GM23338 (cell line): Measurements from ENCODE around the gene P4HA1. TPM values are rescaled to one million over a fixed set of nuclear protein-coding genes. Genes with fewer than 3 reads are reported as not detected.

Experiments used
- ATAC-seq: fragments of 200-7000 bp; cut with Tn5 transposase; 3 replicates; pipeline ENCODE4 v1.9.1; 2020
- DNase-seq: peaks from one replicate; pipeline ENCODE4 v3.0.0-alpha.2; 2015; ENCODE audit warnings: low spot score
- H2AFZ ChIP-seq: fragments of 200-600 bp; sonication (generic); 2 replicates; pipeline ENCODE4 v1.8.0; 2016; ENCODE audit warnings: antibody characterized with exemption, mild to moderate bottlenecking, moderate library complexity
- H3F3A ChIP-seq: fragments of 200-600 bp; sonication (generic); replicated peaks from 2 replicates; pipeline ENCODE4 v1.8.0; 2017; ENCODE audit warnings: antibody characterized with exemption, mixed run types, low read depth
- H3K27ac ChIP-seq: fragments of 200-600 bp; sonication (generic); 2 replicates; pipeline ENCODE4 v1.6.1; 2016; ENCODE audit warnings: low read depth
- H3K27me3 ChIP-seq: fragments of 200-600 bp; sonication (generic); 2 replicates; pipeline ENCODE4 v1.8.0; 2016; ENCODE audit warnings: mild to moderate bottlenecking, mixed run types, moderate library complexity; ENCODE audit not compliant: insufficient read depth
- H3K36me3 ChIP-seq: fragments of 200-600 bp; sonication (generic); 2 replicates; pipeline ENCODE4 v1.8.0; 2016; ENCODE audit warnings: mild to moderate bottlenecking; ENCODE audit not compliant: insufficient read depth
- H3K4me1 ChIP-seq: fragments of 200-600 bp; sonication (generic); 2 replicates; pipeline ENCODE4 v1.8.0; 2016; ENCODE audit warnings: mild to moderate bottlenecking, moderate library complexity; ENCODE audit not compliant: insufficient read depth
- H3K4me2 ChIP-seq: fragments of 200-600 bp; sonication (generic); 2 replicates; pipeline ENCODE4 v1.7.1; 2017; ENCODE audit warnings: mixed run types
- H3K4me3 ChIP-seq: fragments of 200-600 bp; sonication (generic); 2 replicates; pipeline ENCODE4 v1.6.1; 2016; ENCODE audit warnings: mixed run types
- H3K79me2 ChIP-seq: fragments of 200-600 bp; sonication (generic); replicated peaks from 2 replicates; pipeline ENCODE4 v1.8.0; 2017; ENCODE audit warnings: mild to moderate bottlenecking; ENCODE audit not compliant: insufficient read depth
- H3K9me2 ChIP-seq: fragments of 200-600 bp; sonication (generic); 2 replicates; pipeline ENCODE4 v1.8.0; 2017; ENCODE audit not compliant: insufficient read depth
- H4K20me1 ChIP-seq: fragments of 200-600 bp; sonication (generic); replicated peaks from 2 replicates; pipeline ENCODE4 v1.8.0; 2017; ENCODE audit warnings: mild to moderate bottlenecking; ENCODE audit not compliant: insufficient read depth
- H3K27ac Mint-ChIP-seq: 2 replicates; pipeline ENCODE4 v1.8.0; 2020; ENCODE audit warnings: inconsistent platforms, mild to moderate bottlenecking, moderate library complexity, mixed read lengths
- H3K27me3 Mint-ChIP-seq: 3 replicates; pipeline ENCODE4 v1.8.0; 2022; ENCODE audit warnings: low read depth, mild to moderate bottlenecking, moderate library complexity, mixed read lengths, inconsistent platforms; ENCODE audit not compliant: insufficient read depth, poor library complexity
- H3K36me3 Mint-ChIP-seq: 3 replicates; pipeline ENCODE4 v1.8.0; 2021; ENCODE audit warnings: low read depth, mild to moderate bottlenecking, inconsistent platforms, moderate library complexity, mixed read lengths
- H3K4me1 Mint-ChIP-seq: 3 replicates; pipeline ENCODE4 v1.8.0; 2020; ENCODE audit warnings: mild to moderate bottlenecking, inconsistent platforms, mixed read lengths
- H3K4me3 Mint-ChIP-seq: 3 replicates; pipeline ENCODE4 v1.8.0; 2021; ENCODE audit warnings: moderate library complexity, mild to moderate bottlenecking, inconsistent platforms, mixed read lengths
- H3K9me3 Mint-ChIP-seq: 3 replicates; pipeline ENCODE4 v1.8.0; 2020; ENCODE audit warnings: moderate library complexity, mild to moderate bottlenecking, inconsistent platforms, mixed read lengths
- CREB1 ChIP-seq: fragments of 250-450 bp; sonication (Bioruptor Pico); IDR thresholded peaks from 2 replicates; pipeline ENCODE4 v1.5.0; 2020; ENCODE audit warnings: low read depth, mild to moderate bottlenecking, moderate library complexity
- EZH2 ChIP-seq: fragments of 200-600 bp; sonication (generic); IDR thresholded peaks from one replicate; pipeline ENCODE4 v1.8.0; 2017; ENCODE audit warnings: antibody characterized with exemption, mild to moderate bottlenecking, low read depth; ENCODE audit not compliant: unreplicated experiment
- EZH2phosphoT487 ChIP-seq: fragments of 200-600 bp; sonication (generic); IDR thresholded peaks from one replicate; pipeline ENCODE4 v1.8.1; 2018; ENCODE audit warnings: antibody characterized with exemption; ENCODE audit not compliant: unreplicated experiment
- JUNB ChIP-seq: IDR thresholded peaks from one replicate; pipeline ENCODE4 v1.6.1; 2016; ENCODE audit warnings: antibody characterized with exemption; ENCODE audit not compliant: unreplicated experiment
- NANOG ChIP-seq: IDR thresholded peaks from 2 replicates; pipeline ENCODE4 v1.6.1; 2016; ENCODE audit warnings: antibody characterized with exemption, borderline replicate concordance
- POLR2AphosphoS5 ChIP-seq: IDR thresholded peaks from 2 replicates; pipeline ENCODE4 v1.6.1; 2016; ENCODE audit warnings: antibody characterized with exemption, low read depth
- STAT1 ChIP-seq: IDR thresholded peaks from one replicate; pipeline ENCODE4 v1.6.1; 2016; ENCODE audit warnings: antibody characterized with exemption; ENCODE audit not compliant: unreplicated experiment
- ZNF114 ChIP-seq: fragments of 250-450 bp; sonication (Bioruptor Pico); IDR thresholded peaks from 2 replicates; pipeline ENCODE4 v1.5.0; 2020; ENCODE audit warnings: mild to moderate bottlenecking, moderate library complexity
- ZNF331 ChIP-seq: fragments of 250-450 bp; sonication (Bioruptor Pico); IDR thresholded peaks from 2 replicates; pipeline ENCODE4 v1.5.0; 2020; ENCODE audit warnings: low read depth, mild to moderate bottlenecking, moderate library complexity
- polyA plus RNA-seq: library from polyadenylated mRNA; unstranded; fragments of >200 nt; fragmentation: Nextera tagmentation; extraction: Ambion mirVana; gene quantifications from 2 replicates; pipeline ENCODE4 v1.2.1, GENCODE V29; 2016
- total RNA-seq: library from RNA; depleted of rRNA; stranded (reverse); fragments of >200 nt; shearing (Covaris generic); gene quantifications from 2 replicates; pipeline ENCODE4 v1.2.3, GENCODE V29; 2014
- TF ChIP-seq, protein P1 (sequence below): IDR thresholded peaks from one replicate; pipeline ENCODE4 v1.6.1; 2018; ENCODE audit warnings: antibody characterized with exemption; ENCODE audit not compliant: unreplicated experiment
- TF ChIP-seq, protein P2 (sequence below): IDR thresholded peaks from 2 replicates; pipeline ENCODE4 v1.6.1; 2016; ENCODE audit warnings: antibody characterized with exemption
- TF ChIP-seq, protein P3 (sequence below): fragments of 250-450 bp; sonication (Bioruptor Pico); IDR thresholded peaks from 2 replicates; pipeline ENCODE4 v1.5.0; 2020; ENCODE audit warnings: mild to moderate bottlenecking, moderate library complexity
- TF ChIP-seq, protein P4 (sequence below), 2 experiments: fragments of 200-600 bp in 1 of 2; sonication (generic) in 1 of 2; conservative IDR thresholded peaks; 2 replicates each; pipeline versions ENCODE4 v1.5.1 to v1.6.1; 2016 to 2017; ENCODE audit warnings: antibody characterized with exemption in 2 of 2, low read depth in 2 of 2, mild to moderate bottlenecking in 2 of 2, moderate library complexity in 1 of 2

P4HA1 gene
- total and polyA plus RNA-seq, 2 experiments from 2014 or later: 26.4 to 27.1 TPM

DNA sequence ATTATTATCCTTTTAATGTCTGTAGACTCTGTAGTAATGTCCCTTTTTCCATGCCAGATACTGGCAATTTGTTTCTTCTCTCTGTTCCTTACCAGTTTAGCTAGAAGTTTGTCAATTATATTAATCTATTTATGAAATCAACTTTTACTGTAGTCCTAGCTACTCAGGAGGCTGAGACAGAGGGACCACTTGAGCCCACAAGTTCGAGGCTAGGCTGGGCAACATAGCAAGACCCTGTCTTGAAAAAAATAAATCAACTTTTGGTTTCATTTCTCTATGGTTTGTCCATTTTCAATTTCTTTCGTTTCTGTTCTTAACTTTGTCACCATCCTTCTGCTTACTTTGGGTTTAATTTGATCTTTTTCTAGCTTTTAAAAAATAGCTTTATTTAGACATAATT lies 99.6 kb downstream of the P4HA1 start:
- no peak for ATAC-seq
- H3K27me3 ChIP-seq: no peaks in the 10 kb centered on the region
- Mint-ChIP-seq H3K4me3 (no peak overlapping the region), H3K9me3 (peaks cover 23% of the 10 kb centered on the region; the same call in 2 of the 3 replicates), H3K4me1 (peaks cover 3% of the 10 kb centered on the region; the same call in 2 of the 3 replicates), H3K36me3 (peaks cover 4% of the 10 kb centered on the region; the same call in 1 of the 3 replicates), H3K27me3 (peaks cover 1% of the 10 kb centered on the region), H3K27ac (no peak overlapping the region)
- DNase-seq: no peak
- H3K4me2 ChIP-seq: no peak overlapping the region
- no peaks in the 10 kb centered on the region for H3K4me1 ChIP-seq
- no peaks in the 10 kb centered on the region for H3K36me3 ChIP-seq
- H3K4me3 ChIP-seq: no peak overlapping the region
- H3K79me2 ChIP-seq: no peaks in the 10 kb centered on the region
- no peaks in the 10 kb centered on the region for H4K20me1 ChIP-seq
- no peaks in the 10 kb centered on the region for H3K9me2 ChIP-seq
- H2AFZ ChIP-seq: no peak overlapping the region
- H3K27ac ChIP-seq: no peak overlapping the region
- TF ChIP-seq POLR2AphosphoS5: no peak
- TF ChIP-seq CREB1 (CRISPR knock-in tag): no peak
- no peak for TF ChIP-seq EZH2phosphoT487
- TF ChIP-seq, protein P1, sequence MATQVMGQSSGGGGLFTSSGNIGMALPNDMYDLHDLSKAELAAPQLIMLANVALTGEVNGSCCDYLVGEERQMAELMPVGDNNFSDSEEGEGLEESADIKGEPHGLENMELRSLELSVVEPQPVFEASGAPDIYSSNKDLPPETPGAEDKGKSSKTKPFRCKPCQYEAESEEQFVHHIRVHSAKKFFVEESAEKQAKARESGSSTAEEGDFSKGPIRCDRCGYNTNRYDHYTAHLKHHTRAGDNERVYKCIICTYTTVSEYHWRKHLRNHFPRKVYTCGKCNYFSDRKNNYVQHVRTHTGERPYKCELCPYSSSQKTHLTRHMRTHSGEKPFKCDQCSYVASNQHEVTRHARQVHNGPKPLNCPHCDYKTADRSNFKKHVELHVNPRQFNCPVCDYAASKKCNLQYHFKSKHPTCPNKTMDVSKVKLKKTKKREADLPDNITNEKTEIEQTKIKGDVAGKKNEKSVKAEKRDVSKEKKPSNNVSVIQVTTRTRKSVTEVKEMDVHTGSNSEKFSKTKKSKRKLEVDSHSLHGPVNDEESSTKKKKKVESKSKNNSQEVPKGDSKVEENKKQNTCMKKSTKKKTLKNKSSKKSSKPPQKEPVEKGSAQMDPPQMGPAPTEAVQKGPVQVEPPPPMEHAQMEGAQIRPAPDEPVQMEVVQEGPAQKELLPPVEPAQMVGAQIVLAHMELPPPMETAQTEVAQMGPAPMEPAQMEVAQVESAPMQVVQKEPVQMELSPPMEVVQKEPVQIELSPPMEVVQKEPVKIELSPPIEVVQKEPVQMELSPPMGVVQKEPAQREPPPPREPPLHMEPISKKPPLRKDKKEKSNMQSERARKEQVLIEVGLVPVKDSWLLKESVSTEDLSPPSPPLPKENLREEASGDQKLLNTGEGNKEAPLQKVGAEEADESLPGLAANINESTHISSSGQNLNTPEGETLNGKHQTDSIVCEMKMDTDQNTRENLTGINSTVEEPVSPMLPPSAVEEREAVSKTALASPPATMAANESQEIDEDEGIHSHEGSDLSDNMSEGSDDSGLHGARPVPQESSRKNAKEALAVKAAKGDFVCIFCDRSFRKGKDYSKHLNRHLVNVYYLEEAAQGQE: no peak
- TF ChIP-seq, protein P2, sequence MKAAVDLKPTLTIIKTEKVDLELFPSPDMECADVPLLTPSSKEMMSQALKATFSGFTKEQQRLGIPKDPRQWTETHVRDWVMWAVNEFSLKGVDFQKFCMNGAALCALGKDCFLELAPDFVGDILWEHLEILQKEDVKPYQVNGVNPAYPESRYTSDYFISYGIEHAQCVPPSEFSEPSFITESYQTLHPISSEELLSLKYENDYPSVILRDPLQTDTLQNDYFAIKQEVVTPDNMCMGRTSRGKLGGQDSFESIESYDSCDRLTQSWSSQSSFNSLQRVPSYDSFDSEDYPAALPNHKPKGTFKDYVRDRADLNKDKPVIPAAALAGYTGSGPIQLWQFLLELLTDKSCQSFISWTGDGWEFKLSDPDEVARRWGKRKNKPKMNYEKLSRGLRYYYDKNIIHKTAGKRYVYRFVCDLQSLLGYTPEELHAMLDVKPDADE: no peak
- no peak for TF ChIP-seq STAT1
- no peak for TF ChIP-seq ZNF114
- no peak for TF ChIP-seq JUNB
- TF ChIP-seq, protein P3, sequence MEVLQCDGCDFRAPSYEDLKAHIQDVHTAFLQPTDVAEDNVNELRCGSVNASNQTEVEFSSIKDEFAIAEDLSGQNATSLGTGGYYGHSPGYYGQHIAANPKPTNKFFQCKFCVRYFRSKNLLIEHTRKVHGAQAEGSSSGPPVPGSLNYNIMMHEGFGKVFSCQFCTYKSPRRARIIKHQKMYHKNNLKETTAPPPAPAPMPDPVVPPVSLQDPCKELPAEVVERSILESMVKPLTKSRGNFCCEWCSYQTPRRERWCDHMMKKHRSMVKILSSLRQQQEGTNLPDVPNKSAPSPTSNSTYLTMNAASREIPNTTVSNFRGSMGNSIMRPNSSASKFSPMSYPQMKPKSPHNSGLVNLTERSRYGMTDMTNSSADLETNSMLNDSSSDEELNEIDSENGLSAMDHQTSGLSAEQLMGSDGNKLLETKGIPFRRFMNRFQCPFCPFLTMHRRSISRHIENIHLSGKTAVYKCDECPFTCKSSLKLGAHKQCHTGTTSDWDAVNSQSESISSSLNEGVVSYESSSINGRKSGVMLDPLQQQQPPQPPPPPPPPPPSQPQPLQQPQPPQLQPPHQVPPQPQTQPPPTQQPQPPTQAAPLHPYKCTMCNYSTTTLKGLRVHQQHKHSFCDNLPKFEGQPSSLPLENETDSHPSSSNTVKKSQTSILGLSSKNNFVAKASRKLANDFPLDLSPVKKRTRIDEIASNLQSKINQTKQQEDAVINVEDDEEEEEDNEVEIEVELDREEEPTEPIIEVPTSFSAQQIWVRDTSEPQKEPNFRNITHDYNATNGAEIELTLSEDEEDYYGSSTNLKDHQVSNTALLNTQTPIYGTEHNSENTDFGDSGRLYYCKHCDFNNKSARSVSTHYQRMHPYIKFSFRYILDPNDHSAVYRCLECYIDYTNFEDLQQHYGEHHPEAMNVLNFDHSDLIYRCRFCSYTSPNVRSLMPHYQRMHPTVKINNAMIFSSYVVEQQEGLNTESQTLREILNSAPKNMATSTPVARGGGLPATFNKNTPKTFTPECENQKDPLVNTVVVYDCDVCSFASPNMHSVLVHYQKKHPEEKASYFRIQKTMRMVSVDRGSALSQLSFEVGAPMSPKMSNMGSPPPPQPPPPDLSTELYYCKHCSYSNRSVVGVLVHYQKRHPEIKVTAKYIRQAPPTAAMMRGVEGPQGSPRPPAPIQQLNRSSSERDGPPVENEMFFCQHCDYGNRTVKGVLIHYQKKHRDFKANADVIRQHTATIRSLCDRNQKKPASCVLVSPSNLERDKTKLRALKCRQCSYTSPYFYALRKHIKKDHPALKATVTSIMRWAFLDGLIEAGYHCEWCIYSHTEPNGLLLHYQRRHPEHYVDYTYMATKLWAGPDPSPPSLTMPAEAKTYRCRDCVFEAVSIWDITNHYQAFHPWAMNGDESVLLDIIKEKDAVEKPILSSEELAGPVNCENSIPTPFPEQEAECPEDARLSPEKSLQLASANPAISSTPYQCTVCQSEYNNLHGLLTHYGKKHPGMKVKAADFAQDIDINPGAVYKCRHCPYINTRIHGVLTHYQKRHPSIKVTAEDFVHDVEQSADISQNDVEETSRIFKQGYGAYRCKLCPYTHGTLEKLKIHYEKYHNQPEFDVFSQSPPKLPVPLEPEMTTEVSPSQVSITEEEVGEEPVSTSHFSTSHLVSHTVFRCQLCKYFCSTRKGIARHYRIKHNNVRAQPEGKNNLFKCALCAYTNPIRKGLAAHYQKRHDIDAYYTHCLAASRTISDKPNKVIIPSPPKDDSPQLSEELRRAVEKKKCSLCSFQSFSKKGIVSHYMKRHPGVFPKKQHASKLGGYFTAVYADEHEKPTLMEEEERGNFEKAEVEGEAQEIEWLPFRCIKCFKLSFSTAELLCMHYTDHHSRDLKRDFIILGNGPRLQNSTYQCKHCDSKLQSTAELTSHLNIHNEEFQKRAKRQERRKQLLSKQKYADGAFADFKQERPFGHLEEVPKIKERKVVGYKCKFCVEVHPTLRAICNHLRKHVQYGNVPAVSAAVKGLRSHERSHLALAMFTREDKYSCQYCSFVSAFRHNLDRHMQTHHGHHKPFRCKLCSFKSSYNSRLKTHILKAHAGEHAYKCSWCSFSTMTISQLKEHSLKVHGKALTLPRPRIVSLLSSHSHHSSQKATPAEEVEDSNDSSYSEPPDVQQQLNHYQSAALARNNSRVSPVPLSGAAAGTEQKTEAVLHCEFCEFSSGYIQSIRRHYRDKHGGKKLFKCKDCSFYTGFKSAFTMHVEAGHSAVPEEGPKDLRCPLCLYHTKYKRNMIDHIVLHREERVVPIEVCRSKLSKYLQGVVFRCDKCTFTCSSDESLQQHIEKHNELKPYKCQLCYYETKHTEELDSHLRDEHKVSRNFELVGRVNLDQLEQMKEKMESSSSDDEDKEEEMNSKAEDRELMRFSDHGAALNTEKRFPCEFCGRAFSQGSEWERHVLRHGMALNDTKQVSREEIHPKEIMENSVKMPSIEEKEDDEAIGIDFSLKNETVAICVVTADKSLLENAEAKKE (CRISPR knock-in tag): no peak
- TF ChIP-seq, protein P4, sequence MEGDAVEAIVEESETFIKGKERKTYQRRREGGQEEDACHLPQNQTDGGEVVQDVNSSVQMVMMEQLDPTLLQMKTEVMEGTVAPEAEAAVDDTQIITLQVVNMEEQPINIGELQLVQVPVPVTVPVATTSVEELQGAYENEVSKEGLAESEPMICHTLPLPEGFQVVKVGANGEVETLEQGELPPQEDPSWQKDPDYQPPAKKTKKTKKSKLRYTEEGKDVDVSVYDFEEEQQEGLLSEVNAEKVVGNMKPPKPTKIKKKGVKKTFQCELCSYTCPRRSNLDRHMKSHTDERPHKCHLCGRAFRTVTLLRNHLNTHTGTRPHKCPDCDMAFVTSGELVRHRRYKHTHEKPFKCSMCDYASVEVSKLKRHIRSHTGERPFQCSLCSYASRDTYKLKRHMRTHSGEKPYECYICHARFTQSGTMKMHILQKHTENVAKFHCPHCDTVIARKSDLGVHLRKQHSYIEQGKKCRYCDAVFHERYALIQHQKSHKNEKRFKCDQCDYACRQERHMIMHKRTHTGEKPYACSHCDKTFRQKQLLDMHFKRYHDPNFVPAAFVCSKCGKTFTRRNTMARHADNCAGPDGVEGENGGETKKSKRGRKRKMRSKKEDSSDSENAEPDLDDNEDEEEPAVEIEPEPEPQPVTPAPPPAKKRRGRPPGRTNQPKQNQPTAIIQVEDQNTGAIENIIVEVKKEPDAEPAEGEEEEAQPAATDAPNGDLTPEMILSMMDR (conservative IDR thresholded peaks at IDR 0.05; ENCODE audit: low read depth in 2 of 2): no peak
- no peak for TF ChIP-seq ZNF331 (CRISPR knock-in tag)
- TF ChIP-seq EZH2: no peak
- no peak for TF ChIP-seq NANOG
- no peaks in the 10 kb centered on the region for H3F3A ChIP-seq
